Mesenchymal stem cell (in vitro differentiated cells and primary cell): ENCODE measurements around the gene AARS1.
"Not testable (repeated sequence)": the region's sequence is repeated elsewhere in the genome, so short reads cannot be mapped to it uniquely, and the experiment has no call there.

ENCODE experiments used
- DNase-seq: peaks from one replicate; pipeline ENCODE4 v3.0.0-alpha.2; 2013
- H2AFZ ChIP-seq: one replicate; pipeline ENCODE4 v1.6.1; 2013; ENCODE audit warnings: low read depth, mild to moderate bottlenecking, control low read depth, inconsistent platforms, low read length, moderate library complexity
- H2AK5ac ChIP-seq: 2 replicates; pipeline ENCODE4 v1.6.1; 2013; ENCODE audit warnings: low read length, moderate library complexity, mild to moderate bottlenecking, inconsistent platforms; ENCODE audit not compliant: severe bottlenecking
- H2BK120ac ChIP-seq: one replicate; pipeline ENCODE4 v1.6.1; 2013; ENCODE audit warnings: low read depth, mild to moderate bottlenecking, inconsistent platforms, low read length, moderate library complexity
- H2BK12ac ChIP-seq, 2 experiments: one replicate each; pipeline ENCODE4 v1.6.1; 2013; ENCODE audit warnings: inconsistent platforms in 2 of 2, low read length in 2 of 2, mild to moderate bottlenecking in 2 of 2, moderate library complexity in 2 of 2, control low read depth in 1 of 2
- H2BK15ac ChIP-seq: one replicate; pipeline ENCODE4 v1.6.1; 2013; ENCODE audit warnings: mild to moderate bottlenecking, low read depth, inconsistent platforms; ENCODE audit not compliant: poor library complexity, severe bottlenecking
- H2BK5ac ChIP-seq: 2 replicates; pipeline ENCODE4 v1.6.1; 2013; ENCODE audit warnings: low read depth, mild to moderate bottlenecking, low read length, control low read depth, inconsistent platforms; ENCODE audit not compliant: poor library complexity, severe bottlenecking
- H3K14ac ChIP-seq, 2 experiments: one replicate each; pipeline ENCODE4 v1.6.1; 2013; ENCODE audit warnings: inconsistent platforms in 2 of 2, low read length in 2 of 2, control low read depth in 1 of 2, mild to moderate bottlenecking in 1 of 2, moderate library complexity in 1 of 2
- H3K18ac ChIP-seq, 2 experiments: one replicate each; pipeline ENCODE4 v1.6.1; 2013; ENCODE audit warnings: inconsistent platforms in 2 of 2, low read length in 2 of 2, control low read depth in 1 of 2, low read depth in 1 of 2, mild to moderate bottlenecking in 1 of 2
- H3K23ac ChIP-seq, 2 experiments: one replicate each; pipeline ENCODE4 v1.6.1; 2013; ENCODE audit warnings: inconsistent platforms in 2 of 2, low read length in 2 of 2, mild to moderate bottlenecking in 2 of 2, moderate library complexity in 2 of 2, control low read depth in 1 of 2
- H3K27ac ChIP-seq: 2 replicates; pipeline ENCODE4 v1.5.1; 2013; ENCODE audit warnings: mild to moderate bottlenecking, moderate library complexity, low read length, control low read depth, inconsistent platforms; ENCODE audit not compliant: poor library complexity, severe bottlenecking
- H3K27me3 ChIP-seq, 2 experiments: 2 replicates each; pipeline versions ENCODE4 v1.6.1 to v1.7.0; 2013; ENCODE audit warnings: low read length in 2 of 2, mild to moderate bottlenecking in 2 of 2, moderate library complexity in 2 of 2, control low read depth in 1 of 2, inconsistent platforms in 1 of 2; ENCODE audit not compliant: control insufficient read depth in 1 of 2, insufficient read depth in 1 of 2
- H3K36me3 ChIP-seq, 2 experiments: 2 replicates each; pipeline versions ENCODE4 v1.6.1 to v1.7.0; 2013; ENCODE audit warnings: low read length in 2 of 2, control low read depth in 1 of 2, inconsistent platforms in 1 of 2, low read depth in 1 of 2, mild to moderate bottlenecking in 1 of 2; ENCODE audit not compliant: insufficient read depth in 2 of 2, control insufficient read depth in 1 of 2
- H3K4ac ChIP-seq, 2 experiments: one replicate each; pipeline ENCODE4 v1.6.1; 2013; ENCODE audit warnings: inconsistent platforms in 2 of 2, low read length in 2 of 2, mild to moderate bottlenecking in 2 of 2, moderate library complexity in 2 of 2, control low read depth in 1 of 2, low read depth in 1 of 2
- H3K4me1 ChIP-seq: 2 replicates; pipeline ENCODE4 v1.6.1; 2013; ENCODE audit warnings: low read depth, low read length, control low read depth; ENCODE audit not compliant: control insufficient read depth, insufficient read depth
- H3K4me2 ChIP-seq: 2 replicates; pipeline ENCODE4 v1.6.1; 2013; ENCODE audit warnings: low read length, mild to moderate bottlenecking, inconsistent platforms; ENCODE audit not compliant: poor library complexity, severe bottlenecking
- H3K4me3 ChIP-seq, 2 experiments: 2 replicates each; pipeline versions ENCODE4 v1.5.1 to v1.7.0; 2013; ENCODE audit warnings: low read length in 2 of 2, mild to moderate bottlenecking in 2 of 2, control low read depth in 1 of 2, low read depth in 1 of 2; ENCODE audit not compliant: insufficient read depth in 1 of 2
- H3K79me1 ChIP-seq: replicated peaks from 2 replicates; pipeline ENCODE4 v1.6.1; 2013; ENCODE audit warnings: mild to moderate bottlenecking, control low read depth, low read length, inconsistent platforms; ENCODE audit not compliant: poor library complexity, severe bottlenecking
- H3K9ac ChIP-seq: 2 replicates; pipeline ENCODE4 v1.7.0; 2013; ENCODE audit warnings: mild to moderate bottlenecking, low read length, moderate library complexity
- H3K9me3 ChIP-seq: 2 replicates; pipeline ENCODE4 v1.7.0; 2013; ENCODE audit warnings: mild to moderate bottlenecking, low read length; ENCODE audit not compliant: control insufficient read depth
- H4K8ac ChIP-seq: one replicate; pipeline ENCODE4 v1.6.1; 2013; ENCODE audit warnings: inconsistent platforms, mild to moderate bottlenecking, low read length, moderate library complexity
- H4K91ac ChIP-seq: one replicate; pipeline ENCODE4 v1.6.1; 2013; ENCODE audit warnings: mild to moderate bottlenecking, low read length, inconsistent platforms
- whole genome bisulfite sequencing: methylation state at CpG from one replicate; pipeline ENCODE4 v1.1.7; 2013; ENCODE audit warnings: mixed read lengths; 5-methylcytosine and 5-hydroxymethylcytosine counted together

Gene AARS1

GRCh38 chr16:70222574-70222973 lies 66.7 kb downstream of the AARS1 start:
- not testable (repeated sequence) for H3K27ac ChIP-seq, H3K9me3 ChIP-seq, H3K79me1 ChIP-seq, H2BK5ac ChIP-seq, H2AFZ ChIP-seq, H3K18ac ChIP-seq, H3K14ac ChIP-seq, H2BK12ac ChIP-seq, H3K4ac ChIP-seq, H3K27me3 ChIP-seq, H4K8ac ChIP-seq, H3K23ac ChIP-seq, DNase-seq, H4K91ac ChIP-seq, H3K4me2 ChIP-seq, H2AK5ac ChIP-seq, H3K4me1 ChIP-seq, H3K4me3 ChIP-seq, H3K9ac ChIP-seq, H2BK15ac ChIP-seq, H2BK120ac ChIP-seq
- WGBS, result no CpG with 5 or more reads among the region's 2 CpGs
- H3K36me3 ChIP-seq, result peaks cover 6 to 13% of the 10 kb centered on the region in 2 experiments

- H3K14ac ChIP-seq, H2BK5ac ChIP-seq, H2BK120ac ChIP-seq, H3K4me1 ChIP-seq, H3K4ac ChIP-seq, H2BK12ac ChIP-seq, H3K23ac ChIP-seq, DNase-seq, H3K9me3 ChIP-seq, H3K4me2 ChIP-seq, H4K8ac ChIP-seq, H3K4me3 ChIP-seq, H3K79me1 ChIP-seq, H3K27me3 ChIP-seq, H2AK5ac ChIP-seq, H4K91ac ChIP-seq, H2BK15ac ChIP-seq, H3K18ac ChIP-seq, H2AFZ ChIP-seq, H3K9ac ChIP-seq, H3K27ac ChIP-seq, H3K36me3 ChIP-seq: not testable (repeated sequence)
- WGBS, result no CpG with 5 or more reads among the region's 2 CpGs
Measured at GRCh38 chr16:70218586-70218985, 70.7 kb downstream of the AARS1 start.

GRCh38 chr16:70206382-70206781 lies 82.9 kb downstream of the AARS1 start:
- H4K8ac ChIP-seq, H3K4me2 ChIP-seq, H2AK5ac ChIP-seq, H3K23ac ChIP-seq, H3K27ac ChIP-seq, H3K14ac ChIP-seq, H3K36me3 ChIP-seq, H3K9ac ChIP-seq, H2BK120ac ChIP-seq, H3K27me3 ChIP-seq, H2BK15ac ChIP-seq, H2AFZ ChIP-seq, H3K18ac ChIP-seq, H2BK5ac ChIP-seq, H3K4ac ChIP-seq, H3K9me3 ChIP-seq, H4K91ac ChIP-seq, DNase-seq, H3K4me3 ChIP-seq, H3K4me1 ChIP-seq, H3K79me1 ChIP-seq, H2BK12ac ChIP-seq: not testable (repeated sequence)
- 100% methylated on average over 1 of the region's 6 CpGs for WGBS

- not testable (repeated sequence) for H2BK12ac ChIP-seq, H3K79me1 ChIP-seq, H3K4me1 ChIP-seq, H3K9me3 ChIP-seq, H2BK5ac ChIP-seq, H4K8ac ChIP-seq, H3K4me3 ChIP-seq, H3K27me3 ChIP-seq, DNase-seq, H3K4ac ChIP-seq, H3K23ac ChIP-seq, H3K27ac ChIP-seq, H3K9ac ChIP-seq, H2AFZ ChIP-seq, H3K14ac ChIP-seq, H2AK5ac ChIP-seq, H2BK120ac ChIP-seq, H4K91ac ChIP-seq, H3K4me2 ChIP-seq, H3K36me3 ChIP-seq, H3K18ac ChIP-seq, H2BK15ac ChIP-seq
- 97% methylated on average over 5 of the region's 46 CpGs for WGBS
Measured at GRCh38 chr16:70204668-70205405, 84.5 kb downstream of the AARS1 start.
